ENCODE results near the gene GNA15.

The GNA15 gene

GRCh38 chr19:3123088-3123721, 12.6 kb upstream of the GNA15 start:
- Histone ChIP-seq H2AFZ (ENCODE audit: low read depth, low read length) (no peak overlapping the region), H3K9me3 (ENCODE audit: insufficient read depth, low read length) (no peaks in the 10 kb centered on the region), H4K20me1 (ENCODE audit: insufficient read depth, low read length) (no peaks in the 10 kb centered on the region), H3K4me1 (ENCODE audit: low read length) (peaks cover 14% of the 10 kb centered on the region), H3K4me2 (ENCODE audit: low read length) (no peak overlapping the region), H3K36me3 (replicated peaks; ENCODE audit: low read depth, low read length) (no peaks in the 10 kb centered on the region), H3K79me2 (ENCODE audit: low read length) (no peaks in the 10 kb centered on the region), H3K4me3 (ENCODE audit: low read length) (no peak overlapping the region), H3K9ac (ENCODE audit: low read length) (no peak overlapping the region), H3K27me3 (ENCODE audit: low read depth, low read length) (peaks cover 4% of the 10 kb centered on the region; the same call in 1 of the 2 replicates), H3K27ac (ENCODE audit: low read length) (no peak overlapping the region)
- TF ChIP-seq CTCF (IDR thresholded peaks at IDR 0.05; ENCODE audit: low read depth, low read length) (no peak), EZH2phosphoT487 (IDR thresholded peaks at IDR 0.05; ENCODE audit: low read depth) (no peak)

GRCh38 chr19:3123956-3124355, 11.9 kb upstream of the GNA15 start:
- TF ChIP-seq CTCF (IDR thresholded peaks at IDR 0.05; ENCODE audit: low read depth, low read length) (no peak), EZH2phosphoT487 (IDR thresholded peaks at IDR 0.05; ENCODE audit: low read depth) (no peak)
- Histone ChIP-seq H3K4me2 (ENCODE audit: low read length) (no peak overlapping the region), H3K9ac (ENCODE audit: low read length) (no peak overlapping the region), H3K9me3 (ENCODE audit: insufficient read depth, low read length) (no peaks in the 10 kb centered on the region), H3K79me2 (ENCODE audit: low read length) (no peaks in the 10 kb centered on the region), H3K4me3 (ENCODE audit: low read length) (no peak overlapping the region), H3K27ac (ENCODE audit: low read length) (no peak overlapping the region), H3K27me3 (ENCODE audit: low read depth, low read length) (peaks cover 4% of the 10 kb centered on the region; the same call in 1 of the 2 replicates), H4K20me1 (ENCODE audit: insufficient read depth, low read length) (no peaks in the 10 kb centered on the region), H3K4me1 (ENCODE audit: low read length) (peaks cover 14% of the 10 kb centered on the region), H3K36me3 (replicated peaks; ENCODE audit: low read depth, low read length) (no peaks in the 10 kb centered on the region), H2AFZ (ENCODE audit: low read depth, low read length) (no peak overlapping the region)

- TF ChIP-seq CTCF (IDR thresholded peaks at IDR 0.05; ENCODE audit: low read depth, low read length), result no peak
- TF ChIP-seq EZH2phosphoT487 (IDR thresholded peaks at IDR 0.05; ENCODE audit: low read depth), result no peak
- H3K27ac ChIP-seq (ENCODE audit: low read length), result no peak overlapping the region
- no peaks in the 10 kb centered on the region for H3K79me2 ChIP-seq (ENCODE audit: low read length)
- H3K4me1 ChIP-seq (ENCODE audit: low read length), result peaks cover 21% of the 10 kb centered on the region
- no peaks in the 10 kb centered on the region for H3K9me3 ChIP-seq (ENCODE audit: insufficient read depth, low read length)
- no peaks in the 10 kb centered on the region for H4K20me1 ChIP-seq (ENCODE audit: insufficient read depth, low read length)
- no peak overlapping the region for H2AFZ ChIP-seq (ENCODE audit: low read depth, low read length)
- no peak overlapping the region for H3K9ac ChIP-seq (ENCODE audit: low read length)
- H3K4me3 ChIP-seq (ENCODE audit: low read length), result no peak overlapping the region
- H3K27me3 ChIP-seq (ENCODE audit: low read depth, low read length), result peaks cover 4% of the 10 kb centered on the region; the same call in 1 of the 2 replicates
- H3K4me2 ChIP-seq (ENCODE audit: low read length), result peak overlapping the region; percentile 59
- H3K36me3 ChIP-seq (replicated peaks; ENCODE audit: low read depth, low read length), result no peaks in the 10 kb centered on the region
Measured at GRCh38 chr19:3124630-3125029, 11.2 kb upstream of the GNA15 start.

- H3K4me3 ChIP-seq (ENCODE audit: low read length), result no peak overlapping the region
- H3K4me1 ChIP-seq (ENCODE audit: low read length), result peaks cover 24% of the 10 kb centered on the region
- no peaks in the 10 kb centered on the region for H3K79me2 ChIP-seq (ENCODE audit: low read length)
- H3K27me3 ChIP-seq (ENCODE audit: low read depth, low read length), result peaks cover 4% of the 10 kb centered on the region; the same call in 1 of the 2 replicates
- H3K9ac ChIP-seq (ENCODE audit: low read length), result no peak overlapping the region
- no peak overlapping the region for H3K4me2 ChIP-seq (ENCODE audit: low read length)
- no peak overlapping the region for H3K27ac ChIP-seq (ENCODE audit: low read length)
- no peaks in the 10 kb centered on the region for H3K9me3 ChIP-seq (ENCODE audit: insufficient read depth, low read length)
- no peak for TF ChIP-seq EZH2phosphoT487 (IDR thresholded peaks at IDR 0.05; ENCODE audit: low read depth)
- TF ChIP-seq CTCF (IDR thresholded peaks at IDR 0.05; ENCODE audit: low read depth, low read length), result peak; percentile 87
- H2AFZ ChIP-seq (ENCODE audit: low read depth, low read length), result no peak overlapping the region
- H4K20me1 ChIP-seq (ENCODE audit: insufficient read depth, low read length), result no peaks in the 10 kb centered on the region
- H3K36me3 ChIP-seq (replicated peaks; ENCODE audit: low read depth, low read length), result no peaks in the 10 kb centered on the region
Measured at GRCh38 chr19:3125900-3126524, 9.8 kb upstream of the GNA15 start.

All from OCI-LY3 (cell line).